HEK293T (cell line): ENCODE results near the gene STX1B.

ENCODE experiments used
- CTCF ChIA-PET: fragments of 350-600 bp; formaldehyde crosslinking; extraction: SDS; loops from one replicate; lab custom pipeline; 2021; ENCODE audit warnings: antibody characterized with exemption, inconsistent platforms; lab: Yijun Ruan, JAX
- POLR2A ChIA-PET: fragments of 350-600 bp; formaldehyde crosslinking; extraction: SDS; loops from one replicate; lab custom pipeline; 2020; ENCODE audit warnings: antibody characterized with exemption, inconsistent platforms; lab: Yijun Ruan, JAX
- DNase-seq: peaks from one replicate; pipeline ENCODE4 v3.0.0; 2012; ENCODE audit warnings: mixed read lengths; ENCODE audit errors: extremely low spot score
- ARNT ChIP-seq: fragments of 450-650 bp; IDR thresholded peaks from 2 replicates; pipeline ENCODE4 v1.6.1; 2017; ENCODE audit warnings: mild to moderate bottlenecking
- BHLHE40 ChIP-seq: fragments of 450-650 bp; IDR thresholded peaks from 2 replicates; pipeline ENCODE4 v1.6.1; 2016; ENCODE audit warnings: mild to moderate bottlenecking, moderate library complexity, borderline replicate concordance
- CTBP1 ChIP-seq: fragments of 450-650 bp; IDR thresholded peaks from 2 replicates; pipeline ENCODE4 v1.6.1; 2016; ENCODE audit warnings: borderline replicate concordance
- ELF4 ChIP-seq: fragments of 450-650 bp; IDR thresholded peaks from 2 replicates; pipeline ENCODE4 v1.6.1; 2017; ENCODE audit warnings: antibody characterized with exemption
- FOXA1 ChIP-seq: fragments of 450-650 bp; IDR thresholded peaks from 2 replicates; pipeline ENCODE4 v1.6.1; 2016; ENCODE audit warnings: mild to moderate bottlenecking
- FOXK2 ChIP-seq: fragments of 450-650 bp; IDR thresholded peaks from 2 replicates; pipeline ENCODE4 v1.6.1; 2016; ENCODE audit warnings: mild to moderate bottlenecking
- FOXM1 ChIP-seq: fragments of 450-650 bp; IDR thresholded peaks from 2 replicates; pipeline ENCODE4 v1.6.1; 2017; ENCODE audit warnings: mild to moderate bottlenecking, borderline replicate concordance
- HDGF ChIP-seq: fragments of 450-650 bp; IDR thresholded peaks from 2 replicates; pipeline ENCODE4 v1.6.1; 2017; ENCODE audit warnings: antibody characterized with exemption, borderline replicate concordance
- L3MBTL2 ChIP-seq: fragments of 450-650 bp; conservative IDR thresholded peaks from 2 replicates; pipeline ENCODE4 v1.6.1; 2016; ENCODE audit warnings: mild to moderate bottlenecking
- LEF1 ChIP-seq: fragments of 450-650 bp; IDR thresholded peaks from 2 replicates; pipeline ENCODE4 v1.6.1; 2017; ENCODE audit warnings: mild to moderate bottlenecking, borderline replicate concordance
- NFRKB ChIP-seq: fragments of 450-650 bp; IDR thresholded peaks from 2 replicates; pipeline ENCODE4 v1.6.1; 2016; ENCODE audit warnings: mild to moderate bottlenecking, moderate library complexity
- SP1 ChIP-seq: fragments of 450-650 bp; IDR thresholded peaks from 2 replicates; pipeline ENCODE4 v1.6.1; 2017
- SUZ12 ChIP-seq: fragments of 450-650 bp; IDR thresholded peaks from 2 replicates; pipeline ENCODE4 v1.6.1; 2016; ENCODE audit warnings: mild to moderate bottlenecking
- TARDBP ChIP-seq: fragments of 450-650 bp; IDR thresholded peaks from 2 replicates; pipeline ENCODE4 v1.6.1; 2016
- ZNF384 ChIP-seq: fragments of 450-650 bp; IDR thresholded peaks from 2 replicates; pipeline ENCODE4 v1.6.1; 2016
- TF ChIP-seq, protein P1 (sequence below): fragments of 450-650 bp; IDR thresholded peaks from 2 replicates; pipeline ENCODE4 v1.6.1; 2016

STX1B gene

DNA sequence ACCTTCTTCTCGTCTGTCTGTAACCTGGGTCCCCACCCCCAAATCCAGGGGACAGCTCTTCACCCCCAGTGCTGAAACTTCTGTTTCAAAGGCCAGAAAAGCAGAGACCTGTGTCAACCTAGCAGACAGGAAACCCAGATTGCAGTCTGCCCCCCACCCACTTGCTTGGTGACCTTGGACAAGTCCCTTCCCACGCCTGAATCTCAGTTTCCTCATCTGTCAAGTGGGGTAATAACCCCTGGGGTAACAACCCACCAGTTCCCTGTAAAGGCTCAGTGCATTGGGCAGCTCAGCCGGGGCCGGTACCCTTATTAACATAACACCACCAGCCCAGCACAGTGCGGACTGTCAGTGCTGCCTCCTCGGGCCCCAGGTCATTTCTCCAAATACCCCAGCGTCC lies 1.3 kb downstream of the STX1B start:
- ChIA-PET POLR2A (interaction anchor here (0.8 kb wide), 1 partner anchor 11 kb away, joined by 4 read pairs; no protein-coding TSS in a partner anchor), CTCF (no interaction called here)
- TF ChIP-seq, protein P1, sequence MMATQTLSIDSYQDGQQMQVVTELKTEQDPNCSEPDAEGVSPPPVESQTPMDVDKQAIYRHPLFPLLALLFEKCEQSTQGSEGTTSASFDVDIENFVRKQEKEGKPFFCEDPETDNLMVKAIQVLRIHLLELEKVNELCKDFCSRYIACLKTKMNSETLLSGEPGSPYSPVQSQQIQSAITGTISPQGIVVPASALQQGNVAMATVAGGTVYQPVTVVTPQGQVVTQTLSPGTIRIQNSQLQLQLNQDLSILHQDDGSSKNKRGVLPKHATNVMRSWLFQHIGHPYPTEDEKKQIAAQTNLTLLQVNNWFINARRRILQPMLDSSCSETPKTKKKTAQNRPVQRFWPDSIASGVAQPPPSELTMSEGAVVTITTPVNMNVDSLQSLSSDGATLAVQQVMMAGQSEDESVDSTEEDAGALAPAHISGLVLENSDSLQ: no peak
- TF ChIP-seq FOXK2: no peak
- no peak for TF ChIP-seq NFRKB
- no peak for TF ChIP-seq BHLHE40
- no peak for TF ChIP-seq ZNF384
- no peak for TF ChIP-seq CTBP1
- no peak for TF ChIP-seq SP1
- no peak for TF ChIP-seq LEF1
- TF ChIP-seq TARDBP: no peak
- no peak for TF ChIP-seq L3MBTL2
- no peak for TF ChIP-seq FOXA1
- TF ChIP-seq HDGF: no peak
- no peak for TF ChIP-seq ELF4
- no peak for TF ChIP-seq ARNT
- no peak for TF ChIP-seq SUZ12
- TF ChIP-seq FOXM1: no peak
- DNase-seq: no peak

DNA sequence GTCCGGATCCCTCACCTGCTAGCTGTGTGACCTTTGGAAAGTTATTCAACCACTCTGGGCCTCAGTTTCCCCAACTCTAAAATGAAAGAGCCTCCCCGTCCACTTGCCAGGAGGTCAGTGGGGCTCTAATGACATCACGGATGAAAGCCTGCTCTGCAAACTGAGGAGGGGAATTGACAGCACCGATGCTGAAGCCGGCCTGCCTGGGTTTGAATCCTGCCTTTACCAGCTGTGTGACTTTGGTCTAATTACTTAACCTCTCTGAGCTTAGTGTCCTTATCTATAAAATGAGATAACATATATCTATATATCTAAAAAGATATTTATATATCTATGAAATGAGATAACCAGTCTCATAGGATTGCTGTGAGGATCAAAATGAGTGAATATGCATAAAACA lies 1.9 kb downstream of the STX1B start:
- no peak for DNase-seq
- ChIA-PET POLR2A (interaction anchor here (0.8 kb wide), 1 partner anchor 10 kb away, joined by 4 read pairs; no protein-coding TSS in a partner anchor), CTCF (no interaction called here)
- TF ChIP-seq, protein P1: no peak
- no peak for TF ChIP-seq HDGF
- no peak for TF ChIP-seq TARDBP
- TF ChIP-seq CTBP1: no peak
- TF ChIP-seq L3MBTL2: no peak
- no peak for TF ChIP-seq ZNF384
- TF ChIP-seq ARNT: no peak
- TF ChIP-seq FOXM1: no peak
- TF ChIP-seq BHLHE40: no peak
- no peak for TF ChIP-seq ELF4
- no peak for TF ChIP-seq FOXA1
- no peak for TF ChIP-seq LEF1
- no peak for TF ChIP-seq FOXK2
- no peak for TF ChIP-seq NFRKB
- no peak for TF ChIP-seq SP1
- no peak for TF ChIP-seq SUZ12

DNA sequence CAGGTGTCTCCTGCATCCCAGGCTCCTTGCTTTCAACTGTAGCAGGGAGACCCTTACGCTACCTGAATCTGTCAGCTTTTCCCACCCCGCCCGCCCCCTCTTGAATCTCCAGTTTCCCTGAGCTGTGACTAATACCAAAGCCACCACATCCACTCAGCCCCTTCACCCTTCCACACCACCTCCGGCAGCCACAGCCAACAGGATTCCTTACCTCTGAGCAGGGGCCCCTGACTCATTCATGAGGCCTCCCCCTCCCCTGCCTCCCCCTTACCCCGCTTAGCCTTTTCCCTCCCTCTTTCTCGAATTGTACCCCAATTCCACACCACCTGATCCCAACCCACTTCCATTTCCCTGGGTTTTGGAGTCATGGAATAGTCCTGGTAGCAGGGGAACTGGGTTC lies 2.3 kb downstream of the STX1B start:
- no peak for DNase-seq
- TF ChIP-seq FOXA1: no peak
- TF ChIP-seq TARDBP: no peak
- TF ChIP-seq NFRKB: no peak
- TF ChIP-seq SUZ12: no peak
- TF ChIP-seq HDGF: no peak
- TF ChIP-seq ZNF384: no peak
- CTCF ChIA-PET: no interaction called here
- POLR2A ChIA-PET: no interaction called here

DNA sequence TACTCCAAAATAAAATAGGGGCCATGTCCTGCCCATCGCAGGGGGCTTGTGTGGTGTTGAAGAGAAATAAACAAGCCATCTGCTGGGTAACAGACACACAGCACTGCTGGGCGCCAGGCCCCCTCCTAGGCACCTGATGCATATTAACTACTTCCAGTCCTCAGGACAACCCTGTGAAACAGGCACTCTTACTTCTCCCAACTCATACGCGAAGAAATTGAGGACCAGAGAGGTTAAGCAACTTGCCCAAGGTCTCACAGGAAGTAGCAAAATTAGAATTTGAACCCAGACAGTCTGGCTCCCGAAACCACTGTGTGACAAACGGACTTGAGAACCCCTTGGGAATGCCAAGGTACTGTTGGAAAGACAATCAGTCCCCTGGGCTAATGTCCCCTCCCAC lies 2.8 kb downstream of the STX1B start:
- POLR2A ChIA-PET: interaction anchor here (0.8 to 0.9 kb wide), 2 partner anchors 8 to 9 kb away, joined by 3 read pairs; no protein-coding TSS in a partner anchor
- no peak for DNase-seq
- no peak for TF ChIP-seq TARDBP
- CTCF ChIA-PET: interaction anchor here (0.5 to 2.5 kb wide), 2 partner anchors 23 to 25 kb away, joined by 3 to 5 read pairs; partner anchors contain the start of gene HSD3B7

DNA sequence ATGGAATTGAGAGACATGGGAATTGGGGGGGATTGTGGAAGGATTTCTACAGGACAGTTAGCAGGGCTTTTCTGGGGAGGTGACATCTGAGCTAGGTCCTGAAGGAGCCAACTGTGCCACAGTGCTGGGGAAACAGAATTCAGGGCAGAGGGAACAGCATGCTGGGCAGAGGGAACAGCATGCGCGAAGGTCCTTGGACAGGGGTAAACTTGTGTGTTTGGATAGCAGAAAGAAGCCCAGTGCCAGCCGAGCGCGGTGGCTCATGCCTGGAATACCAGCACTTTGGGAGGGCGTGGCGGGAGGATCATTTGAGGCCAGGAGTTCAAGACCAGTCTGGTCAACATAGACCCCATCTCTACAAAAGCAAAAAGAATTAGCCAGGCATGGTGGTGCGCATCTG lies 3.8 kb downstream of the STX1B start:
- DNase-seq: no peak
- CTCF ChIA-PET: interaction anchor here (0.6 to 2.5 kb wide), 2 partner anchors 22 to 51 kb away, joined by 4 to 5 read pairs; partner anchors contain the start of gene HSD3B7
- POLR2A ChIA-PET: no interaction called here
- TF ChIP-seq HDGF (no peak), BHLHE40 (no peak), SP1 (no peak), NFRKB (no peak), LEF1 (no peak), L3MBTL2 (no peak), ARNT (no peak), SUZ12 (no peak), FOXA1 (no peak), ZNF384 (no peak), ELF4 (no peak)
- TF ChIP-seq, protein P1: no peak

DNA sequence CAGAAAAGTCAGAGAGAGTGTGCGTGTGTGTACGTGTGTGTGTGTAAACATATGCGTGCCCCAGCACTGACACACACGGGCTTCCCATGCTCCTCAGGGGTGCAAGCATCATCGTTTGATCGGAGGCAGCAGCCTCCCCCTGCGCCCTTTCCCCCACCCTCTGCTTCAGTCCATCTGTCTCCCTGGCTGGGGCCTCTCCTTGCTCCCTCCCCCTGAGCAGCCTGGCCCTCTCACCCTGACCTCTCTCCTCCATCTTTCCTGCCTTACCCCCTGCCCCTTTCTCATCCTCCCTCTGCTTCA lies 4.4 kb downstream of the STX1B start:
- no peak for DNase-seq
- ChIA-PET POLR2A (no interaction called here), CTCF (interaction anchor here (0.6 to 2.5 kb wide), 2 partner anchors 20 to 21 kb away, joined by 4 to 5 read pairs; partner anchors contain the start of gene HSD3B7)
- TF ChIP-seq SUZ12 (no peak), FOXA1 (no peak)
